ENCODE measurements around the gene PHKA2. TPM values are rescaled to one million over a fixed set of nuclear protein-coding genes. Genes with fewer than 3 reads are reported as not detected.

PHKA2 gene
- total RNA-seq, 2 donors from 2014 or later = 29.4 to 33.2 TPM

- ATAC-seq = no peak
- H3K9me3 ChIP-seq (ENCODE audit: control insufficient read depth, low read length, poor library complexity, severe bottlenecking) = no peaks in the 10 kb centered on the region
- no peak overlapping the region for H3K27ac Mint-ChIP-seq
- H3K4me1 Mint-ChIP-seq = peaks cover 18% of the 10 kb centered on the region
- no peak for DNase-seq
- no peaks in the 10 kb centered on the region for H3K27me3 Mint-ChIP-seq
- H3K36me3 Mint-ChIP-seq (ENCODE audit: low read depth) = no peaks in the 10 kb centered on the region
- no peak overlapping the region for H3K4me3 Mint-ChIP-seq
These were observed 17.3 kb downstream of the PHKA2 start for GRCh38 chrX:18966624-18967023.

GRCh38 chrX:18964901-18965300 is 19.0 kb downstream of the PHKA2 start:
- Mint-ChIP-seq H3K27me3 (no peaks in the 10 kb centered on the region), H3K4me3 (no peak overlapping the region), H3K4me1 (peaks cover 22% of the 10 kb centered on the region), H3K36me3 (ENCODE audit: low read depth) (no peaks in the 10 kb centered on the region), H3K27ac (no peak overlapping the region)
- DNase-seq = no peak
- no peaks in the 10 kb centered on the region for H3K9me3 ChIP-seq (ENCODE audit: control insufficient read depth, low read length, poor library complexity, severe bottlenecking)
- ATAC-seq = no peak

DNA sequence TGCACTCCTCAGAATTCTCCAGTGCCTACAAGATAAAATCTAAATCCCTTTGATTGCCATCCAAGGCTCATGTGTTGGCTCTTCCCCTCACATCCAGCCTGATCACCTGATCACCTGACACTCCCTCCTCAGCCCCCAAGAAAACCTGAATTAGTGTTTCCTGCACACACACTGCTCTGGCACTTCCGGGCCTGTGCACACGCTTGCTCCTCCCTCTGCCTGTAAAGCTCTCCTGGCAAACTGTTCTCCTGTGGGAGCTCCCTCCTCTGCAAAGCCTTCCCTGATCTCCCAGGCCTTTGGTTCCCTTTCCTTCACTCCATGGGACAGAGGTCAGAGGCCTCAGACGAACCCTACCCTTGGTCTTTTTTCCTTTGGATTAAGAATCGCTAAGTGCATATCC is 19.9 kb downstream of the PHKA2 start:
- no peak for DNase-seq
- ATAC-seq = no peak
- H3K27me3 Mint-ChIP-seq = no peaks in the 10 kb centered on the region
- no peak overlapping the region for H3K4me3 Mint-ChIP-seq
- H3K27ac Mint-ChIP-seq = no peak overlapping the region
- peaks cover 22% of the 10 kb centered on the region for H3K4me1 Mint-ChIP-seq
- no peaks in the 10 kb centered on the region for H3K36me3 Mint-ChIP-seq (ENCODE audit: low read depth)
- H3K9me3 ChIP-seq (ENCODE audit: control insufficient read depth, low read length, poor library complexity, severe bottlenecking) = no peaks in the 10 kb centered on the region

DNA sequence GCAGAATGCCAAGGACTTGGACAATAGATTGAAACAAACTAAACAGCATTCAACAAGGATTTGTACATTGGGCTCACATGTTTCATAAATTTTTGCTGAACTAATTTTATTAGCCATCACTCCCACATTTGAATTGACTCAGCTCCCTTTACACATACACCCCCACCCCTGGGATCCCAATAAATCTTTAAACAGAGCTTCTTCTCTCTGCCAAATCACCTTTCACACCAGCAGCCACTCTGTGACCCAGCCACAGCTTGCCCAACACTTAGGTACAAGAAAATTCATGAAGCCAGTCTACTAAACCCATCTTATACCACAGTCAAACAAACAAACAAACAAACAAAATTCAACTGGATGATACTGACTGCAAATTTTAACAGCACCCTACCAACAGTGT is 21.6 kb downstream of the PHKA2 start:
- DNase-seq = no peak
- H3K4me3 Mint-ChIP-seq = no peak overlapping the region
- H3K27me3 Mint-ChIP-seq = no peaks in the 10 kb centered on the region
- H3K4me1 Mint-ChIP-seq = peaks cover 21% of the 10 kb centered on the region
- ATAC-seq = no peak
- H3K36me3 Mint-ChIP-seq (ENCODE audit: low read depth) = no peaks in the 10 kb centered on the region
- H3K27ac Mint-ChIP-seq = no peak overlapping the region
- no peaks in the 10 kb centered on the region for H3K9me3 ChIP-seq (ENCODE audit: control insufficient read depth, low read length, poor library complexity, severe bottlenecking)

DNA sequence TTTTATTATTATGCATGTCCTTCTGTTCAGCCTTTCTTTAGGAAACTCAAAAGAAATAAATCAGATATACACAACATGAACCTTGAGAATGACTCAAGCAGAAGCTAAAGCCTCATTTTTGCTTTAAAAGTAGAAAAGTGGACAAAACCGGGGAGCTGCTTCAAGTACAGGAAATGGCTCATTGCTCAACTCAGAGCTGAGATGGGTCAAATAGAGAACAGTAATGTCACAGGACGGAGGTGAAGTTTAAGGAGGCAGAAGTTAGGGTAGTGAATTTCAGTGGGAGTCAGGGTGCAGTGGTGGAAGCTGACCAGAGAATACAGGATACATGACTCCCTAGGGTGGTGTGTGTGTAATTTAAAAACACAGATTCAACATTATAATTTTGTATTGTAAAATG is 22.2 kb downstream of the PHKA2 start:
- ATAC-seq (no peak), DNase-seq (no peak)
- H3K9me3 ChIP-seq (ENCODE audit: control insufficient read depth, low read length, poor library complexity, severe bottlenecking) = no peaks in the 10 kb centered on the region
- Mint-ChIP-seq H3K36me3 (ENCODE audit: low read depth) (no peaks in the 10 kb centered on the region), H3K4me3 (no peak overlapping the region), H3K4me1 (peaks cover 18% of the 10 kb centered on the region), H3K27me3 (no peaks in the 10 kb centered on the region), H3K27ac (no peak overlapping the region)

GRCh38 chrX:18956303-18957032 is 27.4 kb downstream of the PHKA2 start:
- peaks cover 8% of the 10 kb centered on the region for H3K4me1 Mint-ChIP-seq
- H3K4me3 Mint-ChIP-seq = no peak overlapping the region
- no peak overlapping the region for H3K27ac Mint-ChIP-seq
- ATAC-seq = no peak
- no peaks in the 10 kb centered on the region for H3K27me3 Mint-ChIP-seq
- no peaks in the 10 kb centered on the region for H3K36me3 Mint-ChIP-seq (ENCODE audit: low read depth)
- no peak for DNase-seq
- H3K9me3 ChIP-seq (ENCODE audit: control insufficient read depth, low read length, poor library complexity, severe bottlenecking) = no peaks in the 10 kb centered on the region

DNA sequence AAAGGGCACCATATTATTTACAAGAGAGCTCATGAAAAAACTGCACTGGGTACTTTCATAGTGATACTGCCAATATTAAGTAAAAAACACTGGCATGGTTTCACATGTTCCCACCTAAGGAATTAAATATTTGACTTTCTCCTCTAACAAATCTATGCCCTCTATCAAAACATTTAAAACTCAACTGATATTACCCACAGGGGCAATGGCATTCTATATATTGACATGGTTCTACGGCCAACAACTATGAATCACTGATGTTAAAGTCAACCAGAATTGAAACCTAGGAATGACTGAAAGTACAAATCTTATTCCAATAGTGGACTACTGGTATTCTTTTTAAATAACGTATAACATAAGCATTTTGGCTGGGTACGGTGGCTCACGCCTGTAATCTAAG is 28.2 kb downstream of the PHKA2 start:
- H3K27me3 Mint-ChIP-seq = no peaks in the 10 kb centered on the region
- peaks cover 8% of the 10 kb centered on the region for H3K4me1 Mint-ChIP-seq
- DNase-seq = no peak
- no peak for ATAC-seq
- H3K27ac Mint-ChIP-seq = no peak overlapping the region
- no peak overlapping the region for H3K4me3 Mint-ChIP-seq
- H3K36me3 Mint-ChIP-seq (ENCODE audit: low read depth) = peaks cover 2% of the 10 kb centered on the region
- H3K9me3 ChIP-seq (ENCODE audit: control insufficient read depth, low read length, poor library complexity, severe bottlenecking) = no peaks in the 10 kb centered on the region

DNA sequence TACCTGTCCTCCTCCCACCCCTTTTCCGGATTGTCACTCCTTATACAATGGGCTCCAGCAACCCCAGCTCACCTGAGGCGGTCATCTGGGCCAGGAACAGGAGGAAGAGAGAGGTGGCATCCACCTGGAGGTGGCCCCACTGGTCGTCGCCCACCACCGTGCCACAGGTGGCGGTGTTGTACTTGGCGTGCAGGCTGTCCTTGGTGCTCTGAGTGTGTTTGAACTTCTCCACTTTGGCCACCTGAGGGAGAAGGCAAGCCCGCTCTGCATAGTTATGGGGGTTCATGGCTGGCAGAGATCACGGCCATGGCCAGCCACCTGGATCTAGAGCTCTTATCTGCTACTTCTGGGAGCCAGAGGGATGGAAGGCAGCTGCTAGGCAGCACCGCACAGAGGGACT is 32.9 kb downstream of the PHKA2 start:
- Mint-ChIP-seq H3K36me3 (ENCODE audit: low read depth) (peaks cover 4% of the 10 kb centered on the region), H3K27me3 (no peaks in the 10 kb centered on the region), H3K4me3 (no peak overlapping the region), H3K4me1 (peaks cover 4% of the 10 kb centered on the region), H3K27ac (no peak overlapping the region)
- no peak for ATAC-seq
- DNase-seq = no peak
- H3K9me3 ChIP-seq (ENCODE audit: control insufficient read depth, low read length, poor library complexity, severe bottlenecking) = no peaks in the 10 kb centered on the region

DNA sequence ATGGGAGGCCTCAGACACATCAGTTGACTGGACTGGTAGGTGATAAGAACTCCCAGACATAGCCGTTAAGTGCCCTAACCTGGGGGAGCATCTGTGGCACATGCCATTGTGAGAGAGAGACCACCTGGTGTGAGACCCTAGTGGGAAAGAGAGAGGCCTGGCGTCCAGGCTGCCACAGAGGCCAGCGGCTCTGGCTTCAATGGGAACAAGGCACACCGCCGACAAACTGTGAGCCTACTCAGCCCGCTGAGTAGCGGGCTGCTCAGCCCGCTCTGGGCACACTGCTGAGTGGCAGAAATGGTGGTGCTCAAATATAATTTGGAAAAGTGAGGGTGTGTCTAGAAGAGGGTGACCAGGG is 34.0 kb downstream of the PHKA2 start:
- Mint-ChIP-seq H3K4me3 (no peak overlapping the region), H3K27ac (no peak overlapping the region), H3K4me1 (peaks cover 2% of the 10 kb centered on the region), H3K27me3 (no peaks in the 10 kb centered on the region), H3K36me3 (ENCODE audit: low read depth) (peaks cover 4% of the 10 kb centered on the region)
- no peak for DNase-seq
- no peaks in the 10 kb centered on the region for H3K9me3 ChIP-seq (ENCODE audit: control insufficient read depth, low read length, poor library complexity, severe bottlenecking)
- ATAC-seq = no peak

- no peaks in the 10 kb centered on the region for H3K27me3 Mint-ChIP-seq
- no peak for DNase-seq
- peaks cover 4% of the 10 kb centered on the region for H3K36me3 Mint-ChIP-seq (ENCODE audit: low read depth)
- H3K9me3 ChIP-seq (ENCODE audit: control insufficient read depth, low read length, poor library complexity, severe bottlenecking) = no peaks in the 10 kb centered on the region
- no peak overlapping the region for H3K27ac Mint-ChIP-seq
- no peaks in the 10 kb centered on the region for H3K4me1 Mint-ChIP-seq
- no peak for ATAC-seq
- H3K4me3 Mint-ChIP-seq = no peak overlapping the region
These were observed 34.5 kb downstream of the PHKA2 start for GRCh38 chrX:18949291-18949943.

- no peak overlapping the region for H3K27ac Mint-ChIP-seq
- H3K4me3 Mint-ChIP-seq = no peak overlapping the region
- ATAC-seq (no peak), DNase-seq (no peak)
- peaks cover 4% of the 10 kb centered on the region for H3K36me3 Mint-ChIP-seq (ENCODE audit: low read depth)
- no peaks in the 10 kb centered on the region for H3K9me3 ChIP-seq (ENCODE audit: control insufficient read depth, low read length, poor library complexity, severe bottlenecking)
- H3K27me3 Mint-ChIP-seq = no peaks in the 10 kb centered on the region
- H3K4me1 Mint-ChIP-seq = no peaks in the 10 kb centered on the region
These were observed 37.3 kb downstream of the PHKA2 start for GRCh38 chrX:18946611-18947010.

DNA sequence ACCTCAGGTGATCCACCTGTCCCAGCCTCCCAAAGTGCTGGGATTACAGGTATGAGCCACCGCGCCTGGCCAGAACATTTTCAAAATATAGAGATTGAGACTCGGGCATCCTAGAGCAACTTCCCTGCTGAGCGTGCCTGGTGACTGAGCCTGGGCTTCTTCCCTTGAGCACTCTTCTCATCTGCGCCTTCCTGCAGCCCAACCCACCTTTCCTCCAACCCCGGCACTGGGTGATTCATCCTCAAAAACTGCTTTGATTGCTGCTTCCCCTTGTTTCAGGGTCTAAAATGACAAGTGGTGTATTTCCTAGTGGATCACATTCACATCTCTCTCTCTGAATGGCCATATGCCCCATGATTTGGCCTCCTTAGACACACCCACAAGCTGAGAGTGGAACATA is 37.8 kb downstream of the PHKA2 start:
- Mint-ChIP-seq H3K27me3 (no peaks in the 10 kb centered on the region), H3K4me1 (no peaks in the 10 kb centered on the region), H3K27ac (no peak overlapping the region), H3K4me3 (no peak overlapping the region), H3K36me3 (ENCODE audit: low read depth) (peaks cover 2% of the 10 kb centered on the region)
- DNase-seq (no peak), ATAC-seq (no peak)
- no peaks in the 10 kb centered on the region for H3K9me3 ChIP-seq (ENCODE audit: control insufficient read depth, low read length, poor library complexity, severe bottlenecking)

DNA sequence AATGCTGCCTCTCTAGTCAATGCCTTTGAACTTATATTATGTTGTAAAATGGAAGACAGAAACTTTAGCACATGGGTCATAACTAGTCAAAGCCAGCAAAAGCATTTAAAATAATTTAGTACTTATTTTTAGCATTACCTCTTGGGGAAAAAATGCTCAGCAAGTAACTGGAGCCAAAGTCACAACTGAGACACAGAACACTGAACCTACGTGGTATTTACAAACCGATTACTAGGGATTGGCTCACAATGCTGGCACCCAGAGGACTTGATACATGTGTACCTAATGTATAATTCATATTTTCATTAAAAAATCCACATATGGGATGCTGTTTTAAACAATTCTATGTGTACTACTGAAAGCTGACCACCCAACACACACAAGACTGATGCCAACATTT is 38.4 kb downstream of the PHKA2 start:
- DNase-seq (no peak), ATAC-seq (no peak)
- no peaks in the 10 kb centered on the region for H3K9me3 ChIP-seq (ENCODE audit: control insufficient read depth, low read length, poor library complexity, severe bottlenecking)
- no peaks in the 10 kb centered on the region for H3K4me1 Mint-ChIP-seq
- no peak overlapping the region for H3K4me3 Mint-ChIP-seq
- no peaks in the 10 kb centered on the region for H3K27me3 Mint-ChIP-seq
- H3K36me3 Mint-ChIP-seq (ENCODE audit: low read depth) = peaks cover 2% of the 10 kb centered on the region
- H3K27ac Mint-ChIP-seq = no peak overlapping the region

DNA sequence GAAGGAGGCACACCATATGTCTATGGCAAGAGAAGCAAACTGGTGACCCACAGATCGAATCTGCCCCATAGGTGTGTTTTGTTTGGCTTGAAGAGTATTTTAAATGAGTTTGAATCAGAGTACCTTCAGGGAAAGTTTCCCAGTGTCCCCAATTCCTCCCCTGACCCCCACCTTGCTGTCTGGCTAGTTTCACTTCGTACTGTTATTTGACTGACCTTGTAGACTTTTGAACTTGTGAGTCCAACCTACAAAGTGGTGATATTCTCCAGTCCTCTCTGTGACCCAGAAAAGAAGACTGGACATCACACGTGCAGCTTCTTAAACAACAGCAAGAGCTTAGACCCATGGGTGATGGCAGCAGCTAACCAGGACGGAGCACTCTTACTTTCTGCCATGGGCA is 39.4 kb downstream of the PHKA2 start:
- Mint-ChIP-seq H3K4me1 (no peaks in the 10 kb centered on the region), H3K36me3 (ENCODE audit: low read depth) (peaks cover 5% of the 10 kb centered on the region), H3K4me3 (no peak overlapping the region), H3K27me3 (no peaks in the 10 kb centered on the region), H3K27ac (no peak overlapping the region)
- ATAC-seq (no peak), DNase-seq (no peak)
- no peaks in the 10 kb centered on the region for H3K9me3 ChIP-seq (ENCODE audit: control insufficient read depth, low read length, poor library complexity, severe bottlenecking)
